ENCODE data around the gene UST.

- TF ChIP-seq, protein P1, sequence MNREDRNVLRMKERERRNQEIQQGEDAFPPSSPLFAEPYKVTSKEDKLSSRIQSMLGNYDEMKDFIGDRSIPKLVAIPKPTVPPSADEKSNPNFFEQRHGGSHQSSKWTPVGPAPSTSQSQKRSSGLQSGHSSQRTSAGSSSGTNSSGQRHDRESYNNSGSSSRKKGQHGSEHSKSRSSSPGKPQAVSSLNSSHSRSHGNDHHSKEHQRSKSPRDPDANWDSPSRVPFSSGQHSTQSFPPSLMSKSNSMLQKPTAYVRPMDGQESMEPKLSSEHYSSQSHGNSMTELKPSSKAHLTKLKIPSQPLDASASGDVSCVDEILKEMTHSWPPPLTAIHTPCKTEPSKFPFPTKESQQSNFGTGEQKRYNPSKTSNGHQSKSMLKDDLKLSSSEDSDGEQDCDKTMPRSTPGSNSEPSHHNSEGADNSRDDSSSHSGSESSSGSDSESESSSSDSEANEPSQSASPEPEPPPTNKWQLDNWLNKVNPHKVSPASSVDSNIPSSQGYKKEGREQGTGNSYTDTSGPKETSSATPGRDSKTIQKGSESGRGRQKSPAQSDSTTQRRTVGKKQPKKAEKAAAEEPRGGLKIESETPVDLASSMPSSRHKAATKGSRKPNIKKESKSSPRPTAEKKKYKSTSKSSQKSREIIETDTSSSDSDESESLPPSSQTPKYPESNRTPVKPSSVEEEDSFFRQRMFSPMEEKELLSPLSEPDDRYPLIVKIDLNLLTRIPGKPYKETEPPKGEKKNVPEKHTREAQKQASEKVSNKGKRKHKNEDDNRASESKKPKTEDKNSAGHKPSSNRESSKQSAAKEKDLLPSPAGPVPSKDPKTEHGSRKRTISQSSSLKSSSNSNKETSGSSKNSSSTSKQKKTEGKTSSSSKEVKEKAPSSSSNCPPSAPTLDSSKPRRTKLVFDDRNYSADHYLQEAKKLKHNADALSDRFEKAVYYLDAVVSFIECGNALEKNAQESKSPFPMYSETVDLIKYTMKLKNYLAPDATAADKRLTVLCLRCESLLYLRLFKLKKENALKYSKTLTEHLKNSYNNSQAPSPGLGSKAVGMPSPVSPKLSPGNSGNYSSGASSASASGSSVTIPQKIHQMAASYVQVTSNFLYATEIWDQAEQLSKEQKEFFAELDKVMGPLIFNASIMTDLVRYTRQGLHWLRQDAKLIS (CRISPR knock-in tag; IDR thresholded peaks at IDR 0.05; ENCODE audit: borderline replicate concordance) = no peak
- TF ChIP-seq, protein P2, sequence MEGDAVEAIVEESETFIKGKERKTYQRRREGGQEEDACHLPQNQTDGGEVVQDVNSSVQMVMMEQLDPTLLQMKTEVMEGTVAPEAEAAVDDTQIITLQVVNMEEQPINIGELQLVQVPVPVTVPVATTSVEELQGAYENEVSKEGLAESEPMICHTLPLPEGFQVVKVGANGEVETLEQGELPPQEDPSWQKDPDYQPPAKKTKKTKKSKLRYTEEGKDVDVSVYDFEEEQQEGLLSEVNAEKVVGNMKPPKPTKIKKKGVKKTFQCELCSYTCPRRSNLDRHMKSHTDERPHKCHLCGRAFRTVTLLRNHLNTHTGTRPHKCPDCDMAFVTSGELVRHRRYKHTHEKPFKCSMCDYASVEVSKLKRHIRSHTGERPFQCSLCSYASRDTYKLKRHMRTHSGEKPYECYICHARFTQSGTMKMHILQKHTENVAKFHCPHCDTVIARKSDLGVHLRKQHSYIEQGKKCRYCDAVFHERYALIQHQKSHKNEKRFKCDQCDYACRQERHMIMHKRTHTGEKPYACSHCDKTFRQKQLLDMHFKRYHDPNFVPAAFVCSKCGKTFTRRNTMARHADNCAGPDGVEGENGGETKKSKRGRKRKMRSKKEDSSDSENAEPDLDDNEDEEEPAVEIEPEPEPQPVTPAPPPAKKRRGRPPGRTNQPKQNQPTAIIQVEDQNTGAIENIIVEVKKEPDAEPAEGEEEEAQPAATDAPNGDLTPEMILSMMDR (IDR thresholded peaks at IDR 0.05) = no peak
- TF ChIP-seq, protein P3, sequence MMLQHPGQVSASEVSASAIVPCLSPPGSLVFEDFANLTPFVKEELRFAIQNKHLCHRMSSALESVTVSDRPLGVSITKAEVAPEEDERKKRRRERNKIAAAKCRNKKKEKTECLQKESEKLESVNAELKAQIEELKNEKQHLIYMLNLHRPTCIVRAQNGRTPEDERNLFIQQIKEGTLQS (CRISPR knock-in tag; conservative IDR thresholded peaks at IDR 0.05) = no peak
- TF ChIP-seq NFYB (CRISPR knock-in tag; conservative IDR thresholded peaks at IDR 0.05; ENCODE audit: low read depth) (no peak), SP1 (CRISPR knock-in tag; conservative IDR thresholded peaks at IDR 0.05) (no peak), TP53 (CRISPR knock-in tag; IDR thresholded peaks at IDR 0.05) (no peak), CREB1 (CRISPR knock-in tag; IDR thresholded peaks at IDR 0.05) (no peak), NR2C2 (CRISPR knock-in tag; IDR thresholded peaks at IDR 0.05) (no peak)
- TF ChIP-seq, protein P4, sequence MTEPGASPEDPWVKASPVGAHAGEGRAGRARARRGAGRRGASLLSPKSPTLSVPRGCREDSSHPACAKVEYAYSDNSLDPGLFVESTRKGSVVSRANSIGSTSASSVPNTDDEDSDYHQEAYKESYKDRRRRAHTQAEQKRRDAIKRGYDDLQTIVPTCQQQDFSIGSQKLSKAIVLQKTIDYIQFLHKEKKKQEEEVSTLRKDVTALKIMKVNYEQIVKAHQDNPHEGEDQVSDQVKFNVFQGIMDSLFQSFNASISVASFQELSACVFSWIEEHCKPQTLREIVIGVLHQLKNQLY (CRISPR knock-in tag; IDR thresholded peaks at IDR 0.05) = no peak
- TF ChIP-seq, protein P5, sequence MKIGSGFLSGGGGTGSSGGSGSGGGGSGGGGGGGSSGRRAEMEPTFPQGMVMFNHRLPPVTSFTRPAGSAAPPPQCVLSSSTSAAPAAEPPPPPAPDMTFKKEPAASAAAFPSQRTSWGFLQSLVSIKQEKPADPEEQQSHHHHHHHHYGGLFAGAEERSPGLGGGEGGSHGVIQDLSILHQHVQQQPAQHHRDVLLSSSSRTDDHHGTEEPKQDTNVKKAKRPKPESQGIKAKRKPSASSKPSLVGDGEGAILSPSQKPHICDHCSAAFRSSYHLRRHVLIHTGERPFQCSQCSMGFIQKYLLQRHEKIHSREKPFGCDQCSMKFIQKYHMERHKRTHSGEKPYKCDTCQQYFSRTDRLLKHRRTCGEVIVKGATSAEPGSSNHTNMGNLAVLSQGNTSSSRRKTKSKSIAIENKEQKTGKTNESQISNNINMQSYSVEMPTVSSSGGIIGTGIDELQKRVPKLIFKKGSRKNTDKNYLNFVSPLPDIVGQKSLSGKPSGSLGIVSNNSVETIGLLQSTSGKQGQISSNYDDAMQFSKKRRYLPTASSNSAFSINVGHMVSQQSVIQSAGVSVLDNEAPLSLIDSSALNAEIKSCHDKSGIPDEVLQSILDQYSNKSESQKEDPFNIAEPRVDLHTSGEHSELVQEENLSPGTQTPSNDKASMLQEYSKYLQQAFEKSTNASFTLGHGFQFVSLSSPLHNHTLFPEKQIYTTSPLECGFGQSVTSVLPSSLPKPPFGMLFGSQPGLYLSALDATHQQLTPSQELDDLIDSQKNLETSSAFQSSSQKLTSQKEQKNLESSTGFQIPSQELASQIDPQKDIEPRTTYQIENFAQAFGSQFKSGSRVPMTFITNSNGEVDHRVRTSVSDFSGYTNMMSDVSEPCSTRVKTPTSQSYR (CRISPR knock-in tag; IDR thresholded peaks at IDR 0.05) = no peak
- TF ChIP-seq, protein P6, sequence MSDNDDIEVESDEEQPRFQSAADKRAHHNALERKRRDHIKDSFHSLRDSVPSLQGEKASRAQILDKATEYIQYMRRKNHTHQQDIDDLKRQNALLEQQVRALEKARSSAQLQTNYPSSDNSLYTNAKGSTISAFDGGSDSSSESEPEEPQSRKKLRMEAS (CRISPR knock-in tag; IDR thresholded peaks at IDR 0.05) = no peak
Observed at GRCh38 chr6:149013586-149014344, 266.9 kb downstream of the UST start.

Data from WTC11 (cell line).